Measurements from ENCODE around the gene CDC42EP5.
A peak's percentile ranks its signal among the peaks of the same experiment; 100 is the strongest.

CDC42EP5 gene

DNA sequence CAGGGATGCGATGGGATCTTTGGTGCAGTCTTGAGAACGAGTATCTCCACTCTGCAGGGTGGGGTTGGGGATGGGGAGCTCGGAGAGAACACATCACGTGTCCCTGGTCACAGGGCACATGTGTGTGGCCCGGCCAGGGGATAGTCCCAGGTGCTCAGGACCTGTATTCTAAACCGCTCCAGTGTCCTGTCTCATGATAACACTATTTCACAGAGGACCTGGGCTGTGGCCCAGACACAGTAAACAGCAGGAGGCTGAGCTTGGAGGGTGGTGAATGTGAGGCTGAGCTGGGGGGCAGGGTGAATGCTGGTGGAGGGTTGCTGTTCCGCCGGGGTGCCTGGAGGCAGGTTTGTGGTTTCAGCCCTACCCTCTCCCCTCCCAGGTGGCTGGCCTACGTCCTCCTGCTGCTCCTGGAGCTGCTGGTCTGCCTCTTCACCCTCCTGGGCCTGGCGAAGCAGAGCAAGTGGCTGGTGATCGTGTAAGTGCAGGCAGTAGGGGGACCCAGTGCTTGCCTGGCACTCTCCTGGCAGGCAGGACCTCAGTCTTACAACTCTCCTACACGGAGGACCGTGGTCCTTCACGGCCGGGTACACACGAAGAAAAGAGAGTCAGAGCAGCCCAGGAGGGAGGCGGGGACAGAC is 46.7 kb downstream of the CDC42EP5 start:
- peak in 5 of 14 donors; percentile 5 to 54 (median 29) for DNase-seq

DNA sequence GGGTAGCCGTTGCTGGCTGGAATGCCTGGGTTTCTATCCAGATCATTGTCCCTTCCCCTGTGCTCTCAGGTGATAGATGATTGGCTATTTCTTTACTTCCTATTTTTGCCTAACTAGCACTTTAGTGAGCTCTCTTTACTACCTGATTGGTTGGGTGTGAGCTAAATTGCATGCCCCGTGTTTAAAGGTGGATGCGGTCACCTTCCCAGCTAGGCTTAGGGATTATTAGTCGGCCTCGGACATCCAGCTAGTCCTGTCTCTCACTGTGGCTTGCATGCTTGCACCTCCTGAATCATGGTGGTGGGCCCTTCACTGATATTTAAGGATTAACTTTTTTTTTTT is 47.7 kb downstream of the CDC42EP5 start:
- DNase-seq: no peak

DNA sequence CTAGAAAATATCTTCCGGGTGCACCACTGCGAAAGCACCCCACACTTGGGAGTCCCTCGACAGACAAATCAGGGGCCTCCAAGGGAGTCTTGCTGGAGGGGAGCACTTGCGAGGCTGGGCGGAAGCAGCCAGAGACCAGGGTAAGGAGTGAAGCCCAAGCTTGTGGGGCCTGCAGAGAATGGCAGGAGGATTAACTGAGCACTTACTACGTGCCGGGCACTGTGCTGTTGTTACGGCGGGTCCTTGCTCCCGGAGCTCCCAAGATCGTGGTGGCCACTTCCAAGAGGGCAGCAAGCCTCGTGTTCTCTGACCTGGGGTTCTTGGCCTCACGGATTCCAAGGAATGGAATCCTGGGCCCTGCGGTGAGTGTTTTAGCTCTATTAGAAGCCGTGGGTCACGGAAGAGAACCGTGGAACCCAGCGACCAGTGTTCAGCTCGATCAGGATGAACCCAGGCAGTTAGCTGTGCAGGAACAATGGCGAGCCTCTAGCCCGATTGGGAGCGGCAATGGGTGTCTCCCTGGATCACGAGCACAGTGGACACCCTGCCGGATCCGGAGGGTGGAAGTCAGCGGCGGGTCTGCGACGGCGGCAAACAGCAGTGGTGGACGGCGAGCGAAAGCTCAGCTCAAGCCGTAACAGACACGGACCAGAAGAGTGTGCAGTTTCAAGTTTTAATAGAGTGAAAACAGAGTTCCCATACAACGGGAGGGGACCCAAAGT is 48.3 kb downstream of the CDC42EP5 start:
- DNase-seq: no peak

DNA sequence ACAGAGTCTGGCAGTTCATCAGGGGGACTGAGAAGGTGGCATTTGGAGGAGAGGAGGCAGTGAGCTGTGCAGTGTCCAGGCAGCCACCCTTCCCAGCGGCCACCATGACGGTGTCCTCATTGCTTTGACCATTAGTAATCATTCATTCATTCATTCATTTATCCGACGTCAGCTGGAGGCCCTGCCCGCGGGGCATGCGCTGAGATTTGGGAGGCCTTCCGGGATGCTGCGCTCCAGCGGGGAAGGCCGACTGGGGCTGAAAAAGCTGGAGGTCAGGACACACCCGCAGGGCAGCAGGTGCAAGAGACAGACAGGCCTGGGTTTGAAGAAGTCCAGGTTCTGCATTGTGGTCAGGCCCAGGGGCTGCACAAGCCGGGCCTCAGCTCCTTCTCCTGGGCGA is 48.9 kb downstream of the CDC42EP5 start:
- no peak for DNase-seq

DNA sequence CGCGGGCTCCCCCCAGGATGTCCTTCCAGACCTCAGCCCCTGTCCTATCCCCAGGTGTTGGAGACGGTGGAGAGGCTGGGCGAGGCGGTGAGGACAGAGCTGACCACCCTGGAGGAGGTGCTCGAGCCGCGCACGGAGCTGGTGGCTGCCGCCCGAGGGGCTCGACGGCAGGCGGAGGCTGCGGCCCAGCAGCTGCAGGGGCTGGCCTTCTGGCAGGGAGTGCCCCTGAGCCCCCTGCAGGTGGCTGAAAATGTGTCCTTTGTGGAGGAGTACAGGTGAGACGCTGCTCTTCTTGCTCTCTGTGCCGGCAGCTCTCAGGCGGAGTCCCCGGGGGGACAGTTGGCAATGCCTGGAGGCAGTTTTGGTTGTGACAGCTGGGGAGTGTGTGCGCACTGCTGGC is 51.0 kb downstream of the CDC42EP5 start:
- DNase-seq: peak in 1 of 14 donors; percentile 23

DNA sequence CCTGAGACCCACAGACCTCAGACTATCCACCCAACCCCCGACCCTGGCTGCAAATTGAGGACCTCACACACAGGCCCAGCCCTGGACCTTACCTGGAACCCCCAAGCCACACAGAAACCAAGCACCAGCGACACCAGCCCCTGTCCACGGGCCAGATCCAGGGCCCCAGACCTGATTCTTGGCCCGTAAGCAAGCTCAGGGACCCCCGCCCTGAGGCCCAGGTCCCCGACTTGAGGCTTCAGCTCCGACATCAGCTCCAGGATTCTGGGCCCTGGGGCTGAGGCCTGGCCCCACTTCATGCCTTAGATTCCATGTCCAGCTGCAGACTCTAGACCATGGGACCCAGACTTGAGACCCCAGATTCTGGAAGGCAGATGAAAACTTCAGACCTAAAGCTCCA is 51.6 kb downstream of the CDC42EP5 start:
- no peak for DNase-seq

DNA sequence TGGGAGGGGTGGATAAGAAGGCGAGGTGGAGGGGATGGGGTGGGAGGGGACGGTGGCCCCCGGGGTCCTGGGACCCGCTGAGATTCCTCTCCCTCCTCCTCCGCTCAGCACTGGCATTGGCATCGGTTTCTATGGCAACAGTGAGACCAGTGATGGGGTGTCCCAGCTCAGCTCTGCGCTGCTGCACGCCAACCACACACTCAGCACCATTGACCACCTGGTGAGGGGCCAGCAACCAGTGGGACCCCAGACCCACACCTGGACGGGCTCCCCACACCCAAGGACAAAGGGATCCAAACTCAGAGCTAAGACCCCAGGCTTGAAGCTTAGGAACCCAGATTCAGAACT is 52.0 kb downstream of the CDC42EP5 start:
- DNase-seq: peak in 1 of 14 donors; percentile 75

DNA sequence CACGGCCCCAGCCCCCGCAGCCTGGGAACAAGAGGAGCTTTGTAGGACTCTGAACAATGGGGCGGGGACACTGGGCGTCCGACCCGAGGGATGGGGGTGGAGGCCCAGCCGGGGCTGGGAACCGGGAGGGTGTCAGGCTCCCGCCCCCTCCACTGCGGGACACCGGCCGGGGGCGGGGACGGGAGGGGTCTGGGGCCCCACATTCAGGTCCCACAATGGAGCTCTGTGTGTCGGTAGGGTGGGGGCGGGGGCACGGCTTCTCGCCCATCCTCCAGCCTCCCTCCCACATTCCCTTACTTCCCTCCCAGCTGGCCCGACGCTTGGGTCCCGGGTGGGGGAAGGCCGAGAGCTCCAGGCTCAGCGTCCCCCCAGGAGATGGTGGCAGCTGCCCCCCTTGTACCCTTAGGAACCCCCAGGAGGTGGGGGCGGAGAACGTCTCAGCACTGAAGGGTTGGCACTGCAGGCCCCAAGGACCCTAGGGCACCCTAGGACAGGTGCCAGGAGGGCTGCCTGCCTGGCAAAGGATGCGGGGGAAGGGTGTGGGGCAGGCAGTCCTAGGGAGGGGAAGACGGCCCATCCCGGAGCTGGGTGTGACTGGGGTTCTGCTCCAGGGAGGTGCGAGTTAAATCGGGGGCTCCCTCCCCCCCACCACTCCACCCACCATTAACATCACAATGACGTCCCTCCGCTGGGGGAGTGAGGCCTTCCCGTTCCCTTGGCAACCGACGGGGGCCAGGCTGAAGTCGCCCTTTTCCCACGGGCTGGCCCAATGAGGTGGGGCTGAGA is 52.5 kb downstream of the CDC42EP5 start:
- DNase-seq: peak in 13 of 14 donors; percentile 70 to 99 (median 95)

DNA sequence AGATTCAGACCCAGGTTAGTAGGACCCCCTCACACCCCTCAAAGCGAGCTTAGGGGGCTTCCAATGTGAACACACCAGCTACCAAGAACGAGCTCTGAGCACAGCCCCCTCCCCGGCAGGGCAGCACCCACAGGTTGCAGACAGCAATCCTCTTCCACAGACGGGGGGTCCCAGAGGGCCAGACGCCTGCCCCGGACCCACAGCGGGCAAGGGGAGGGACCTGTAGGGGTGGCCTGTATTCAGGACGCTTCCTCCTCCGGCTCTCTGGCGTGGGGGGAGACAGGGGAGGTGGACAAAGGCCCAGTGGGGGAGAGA is 53.1 kb downstream of the CDC42EP5 start:
- no peak for DNase-seq

DNA sequence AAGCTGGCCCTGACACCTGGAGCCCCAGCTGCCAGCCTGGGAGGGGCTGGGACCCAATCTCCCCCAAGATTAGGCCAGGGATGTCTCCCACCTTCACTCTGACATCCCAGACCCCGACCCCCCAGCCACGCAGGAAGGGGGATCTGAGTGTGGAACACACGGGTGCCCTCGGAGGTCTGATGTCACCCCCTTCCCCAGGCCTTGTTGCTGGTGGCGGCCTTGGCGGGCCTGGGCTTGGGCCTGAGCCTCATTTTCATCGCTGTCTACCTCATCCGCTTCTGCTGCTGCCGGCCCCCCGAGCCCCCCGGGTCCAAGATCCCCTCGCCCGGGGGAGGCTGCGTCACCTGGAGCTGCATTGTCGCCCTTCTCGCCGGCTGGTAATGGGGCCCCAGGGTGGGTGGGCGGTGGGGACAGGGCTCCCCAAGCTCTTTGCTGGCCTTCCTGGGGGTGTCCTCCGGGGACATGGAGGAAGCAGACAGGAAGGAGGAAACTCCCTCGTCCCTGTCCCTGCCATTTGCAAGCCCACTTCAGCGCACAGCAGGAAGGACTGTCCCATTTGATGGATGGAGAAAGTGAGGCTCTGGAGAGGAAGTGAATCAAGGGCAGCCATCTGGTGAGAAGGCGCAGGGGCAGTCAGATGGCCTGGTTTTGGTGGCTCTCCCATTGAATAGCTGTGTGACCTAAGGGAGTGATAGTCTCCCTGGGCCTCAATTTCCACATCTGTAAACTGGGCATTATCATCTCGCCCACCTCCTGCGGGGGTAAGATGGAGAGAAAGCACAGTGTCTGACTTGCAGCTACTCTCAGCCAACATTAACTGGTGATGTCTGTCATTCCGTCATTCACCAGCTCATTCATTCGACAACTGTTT is 53.9 kb downstream of the CDC42EP5 start:
- peak in 1 of 14 donors; percentile 35 for DNase-seq

DNA sequence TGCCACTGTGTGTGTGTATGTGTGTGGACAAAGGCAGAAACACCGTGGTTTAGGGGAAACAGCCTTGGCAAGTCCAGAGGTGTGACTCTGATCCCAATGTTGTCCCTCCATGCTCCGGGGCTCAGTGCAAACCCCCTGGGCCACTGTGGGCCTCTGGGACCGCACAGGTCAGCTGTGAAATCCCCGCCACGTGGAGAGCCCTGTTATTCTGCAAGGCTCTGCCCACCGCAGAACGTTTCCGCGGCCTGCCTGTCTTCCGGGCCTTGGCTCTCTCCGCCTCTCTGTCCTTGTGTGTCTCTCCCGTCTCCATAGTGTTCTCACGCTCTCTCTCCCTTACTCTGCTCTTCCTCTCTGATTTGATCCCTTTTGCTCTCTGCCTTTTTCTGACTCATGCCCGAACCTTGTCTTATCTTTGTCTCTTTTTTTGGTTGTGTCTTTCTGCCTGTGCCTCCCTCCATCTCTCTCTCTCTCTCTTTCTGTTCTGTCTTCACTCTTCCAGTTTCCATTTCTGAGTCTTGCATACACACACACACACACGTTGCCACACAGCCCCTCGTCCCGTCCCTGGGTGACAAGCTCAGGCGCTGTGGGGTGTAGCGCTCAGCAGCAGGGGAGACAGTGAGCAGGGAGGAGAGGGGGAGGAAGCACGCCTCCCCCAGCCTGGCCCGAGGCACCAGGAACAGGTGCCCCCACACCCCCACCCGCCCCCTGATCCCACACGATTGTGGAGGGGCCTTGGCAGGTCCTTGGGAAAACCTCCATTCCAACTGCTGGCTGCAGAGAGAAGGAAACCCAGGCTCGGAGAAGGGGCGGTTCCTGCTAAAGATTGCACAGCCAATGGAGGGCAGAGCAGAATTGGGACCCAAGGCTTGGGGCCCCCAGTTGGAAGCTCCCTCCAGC is 54.8 kb downstream of the CDC42EP5 start:
- peak in 7 of 14 donors; percentile 40 to 79 (median 54) for DNase-seq

DNA sequence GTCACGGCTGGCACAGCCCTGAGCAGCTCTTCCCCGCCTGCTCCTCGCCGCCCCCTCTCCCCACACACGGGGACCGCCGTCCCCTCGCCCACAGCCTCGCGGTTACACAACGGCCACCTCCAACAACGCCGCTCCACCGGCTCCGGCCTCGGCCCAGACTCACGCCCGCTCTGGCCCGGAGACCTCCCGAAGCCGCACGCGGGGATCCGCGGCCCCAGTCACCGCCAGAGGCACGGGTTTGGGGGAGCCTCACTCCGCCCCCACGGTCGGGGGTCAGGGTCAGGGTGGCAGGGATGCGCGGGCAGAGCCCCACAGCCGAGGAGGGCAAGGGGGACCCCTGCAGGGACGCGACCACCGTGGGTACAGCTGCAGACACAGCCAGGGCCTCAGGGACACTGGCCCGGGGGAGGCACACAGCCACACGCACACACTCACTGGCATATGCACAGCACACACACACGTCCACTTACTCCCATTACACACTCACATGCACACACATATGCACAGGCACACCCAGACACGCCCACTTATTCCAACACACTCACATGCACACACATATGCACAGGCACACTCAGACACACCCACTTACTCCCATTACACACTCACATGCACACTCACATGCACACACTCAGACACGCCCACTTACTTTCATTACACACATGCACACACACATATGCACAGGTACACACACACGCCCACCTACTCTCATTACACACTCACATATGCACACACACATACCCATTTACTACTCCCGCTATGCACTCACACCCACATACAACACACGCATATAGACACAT is 56.2 kb downstream of the CDC42EP5 start:
- DNase-seq: peak in 2 of 14 donors; percentile 34 to 52

DNA sequence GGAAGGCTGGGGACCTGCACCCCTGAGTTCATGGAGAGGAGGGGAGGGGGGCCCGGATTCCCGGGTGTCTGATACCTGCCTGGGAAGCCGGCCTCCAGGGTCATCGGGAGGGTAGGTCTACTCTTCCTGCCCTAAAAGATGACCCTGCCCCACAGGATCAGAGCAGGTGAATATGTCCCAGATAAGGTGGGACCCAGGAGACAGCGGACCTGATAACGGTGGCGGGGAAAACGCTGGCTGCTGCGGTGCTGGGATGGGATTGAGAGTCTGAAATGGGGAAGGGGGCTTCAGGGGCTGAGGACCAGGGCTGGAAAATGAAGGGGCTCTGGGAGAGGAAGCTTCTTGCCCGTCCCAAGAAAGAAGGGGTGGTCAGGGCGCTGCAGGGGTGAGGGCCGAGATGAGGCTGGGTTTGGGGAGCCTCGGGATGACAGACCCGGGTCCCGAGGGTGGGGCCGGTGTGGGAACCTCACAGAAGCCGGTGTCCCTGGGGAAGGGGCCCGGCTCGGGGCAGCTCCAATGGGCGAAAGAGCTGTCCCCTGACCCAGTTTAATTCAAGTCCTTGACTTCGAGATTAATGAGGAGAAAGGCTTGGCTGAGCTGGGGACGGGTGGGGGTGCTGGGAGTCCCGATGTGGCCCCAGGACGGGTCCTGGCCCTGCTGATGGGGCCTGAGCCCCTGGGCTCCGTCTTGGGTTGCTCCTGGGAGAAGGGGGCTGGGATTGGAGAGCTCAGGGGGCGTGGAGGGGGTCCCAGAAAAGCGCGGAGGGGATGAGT is 57.0 kb downstream of the CDC42EP5 start:
- peak in 3 of 14 donors; percentile 24 to 54 (median 48) for DNase-seq

DNA sequence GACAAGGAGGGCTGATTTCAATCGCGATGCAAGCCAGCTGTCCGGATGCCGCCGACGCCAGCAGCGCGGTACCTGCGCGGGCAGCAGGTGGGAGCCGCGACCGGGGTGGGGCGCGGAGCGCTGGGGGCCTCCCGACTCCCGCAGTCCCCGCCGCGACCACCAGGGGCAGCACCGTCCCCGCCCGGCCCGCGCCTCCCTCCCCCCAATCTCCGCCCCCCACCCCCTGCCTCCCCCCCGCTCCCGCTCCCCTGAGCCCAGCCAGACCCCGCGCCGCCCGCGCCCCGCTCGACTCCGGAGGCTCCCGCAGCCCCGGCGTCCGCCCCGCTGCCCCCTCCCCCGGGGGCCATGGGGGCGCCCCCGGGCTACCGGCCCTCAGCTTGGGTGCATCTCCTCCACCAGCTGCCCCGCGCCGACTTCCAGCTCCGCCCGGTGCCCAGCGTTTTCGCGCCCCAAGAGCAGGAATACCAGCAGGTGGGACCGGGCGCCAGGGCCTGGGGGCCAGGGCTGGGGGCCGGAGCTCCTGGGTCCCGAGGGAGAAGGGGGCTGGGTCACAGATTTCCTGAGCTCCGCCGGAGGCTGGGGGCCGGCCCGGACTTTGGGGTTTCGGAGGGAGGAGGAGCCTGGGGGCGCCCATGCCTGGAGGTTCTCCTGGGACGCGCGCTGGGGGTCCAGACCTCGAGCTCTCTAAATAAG is 57.7 kb downstream of the CDC42EP5 start, which contains the start of gene TTYH1:
TTYH1 (plus strand) TSS at position 257 of the 693 bp plus-strand sequence; CDS start at position 346, 89 bp downstream.
- DNase-seq: peak in 10 of 14 donors; percentile 12 to 83 (median 44)

All from C1 segment of cervical spinal cord (tissue), 14 donors.